Measurements from ENCODE around the gene GNG2. TPM values are rescaled to one million over a fixed set of nuclear protein-coding genes. Genes with fewer than 3 reads are reported as not detected.

GNG2 gene
- total RNA-seq, 2 donors from 2014 or later: 6.2 to 6.6 TPM

GRCh38 chr14:51867741-51868140 is 7.3 kb downstream of the GNG2 start:
- intact Hi-C loops (cut with DNase I): no loop called here
- no peak overlapping the region for H3K27ac ChIP-seq
- H3K4me1 ChIP-seq: no peaks in the 10 kb centered on the region
- H3K9me3 ChIP-seq: no peaks in the 10 kb centered on the region
- H3K27me3 ChIP-seq: no peaks in the 10 kb centered on the region
- no peaks in the 10 kb centered on the region for H3K36me3 ChIP-seq (replicated peaks in 1 of 2; ENCODE audit: insufficient read depth in 1 of 2, low read depth in 2 of 2)
- 72 to 75% methylated on average over 2 of the region's 2 CpGs for WGBS, 2 donors
- TF ChIP-seq POLR2A (IDR thresholded peaks at IDR 0.05): no peak
- no peak for DNase-seq
- no peak overlapping the region for H3K4me3 ChIP-seq
- ATAC-seq: no peak

- Histone ChIP-seq H3K27me3 (no peaks in the 10 kb centered on the region), H3K36me3 (replicated peaks in 1 of 2; ENCODE audit: insufficient read depth in 1 of 2, low read depth in 2 of 2) (no peaks in the 10 kb centered on the region), H3K4me3 (no peak overlapping the region), H3K27ac (no peak overlapping the region), H3K4me1 (no peaks in the 10 kb centered on the region), H3K9me3 (no peaks in the 10 kb centered on the region)
- intact Hi-C loops (cut with DNase I): no loop called here
- ATAC-seq (no peak), DNase-seq (no peak)
- 91 to 93% methylated on average over 2 of the region's 2 CpGs for WGBS, 2 donors
- no peak for TF ChIP-seq CTCF (IDR thresholded peaks at IDR 0.05)
- no peak for TF ChIP-seq POLR2A (IDR thresholded peaks at IDR 0.05)
Measured at GRCh38 chr14:51868405-51868804, 8.0 kb downstream of the GNG2 start.

- Histone ChIP-seq H3K4me1 (no peaks in the 10 kb centered on the region), H3K36me3 (replicated peaks in 1 of 2; ENCODE audit: insufficient read depth in 1 of 2, low read depth in 2 of 2) (no peaks in the 10 kb centered on the region), H3K27ac (no peak overlapping the region), H3K27me3 (no peaks in the 10 kb centered on the region), H3K4me3 (no peak overlapping the region), H3K9me3 (no peaks in the 10 kb centered on the region)
- 83 to 88% methylated on average over 9 of the region's 9 CpGs for WGBS, 2 donors
- TF ChIP-seq POLR2A (IDR thresholded peaks at IDR 0.05) (no peak), CTCF (IDR thresholded peaks at IDR 0.05) (no peak)
- intact Hi-C loops (cut with DNase I): no loop called here
- no peak for ATAC-seq
- DNase-seq: no peak
Measured at GRCh38 chr14:51869411-51870100, 9.1 kb downstream of the GNG2 start.

GRCh38 chr14:51870606-51871005 is 10.2 kb downstream of the GNG2 start:
- no peak overlapping the region for H3K4me3 ChIP-seq
- H3K9me3 ChIP-seq: no peaks in the 10 kb centered on the region
- WGBS, 2 donors: 84 to 93% methylated on average over 2 of the region's 2 CpGs
- H3K36me3 ChIP-seq (replicated peaks in 1 of 2; ENCODE audit: insufficient read depth in 1 of 2, low read depth in 2 of 2): no peaks in the 10 kb centered on the region
- no peaks in the 10 kb centered on the region for H3K4me1 ChIP-seq
- DNase-seq (no peak), ATAC-seq (no peak)
- intact Hi-C loops (cut with DNase I): no loop called here
- H3K27me3 ChIP-seq: no peaks in the 10 kb centered on the region
- no peak for TF ChIP-seq POLR2A (IDR thresholded peaks at IDR 0.05)
- TF ChIP-seq CTCF (IDR thresholded peaks at IDR 0.05): no peak
- no peak overlapping the region for H3K27ac ChIP-seq

- H3K9me3 ChIP-seq: no peaks in the 10 kb centered on the region
- DNase-seq (no peak), ATAC-seq (no peak)
- intact Hi-C loops (cut with DNase I): no loop called here
- no peaks in the 10 kb centered on the region for H3K4me1 ChIP-seq
- WGBS, 2 donors: 42 to 51% methylated on average over 2 of the region's 2 CpGs
- H3K27ac ChIP-seq: no peak overlapping the region
- H3K36me3 ChIP-seq (replicated peaks in 1 of 2; ENCODE audit: insufficient read depth in 1 of 2, low read depth in 2 of 2): no peaks in the 10 kb centered on the region
- H3K27me3 ChIP-seq: no peaks in the 10 kb centered on the region
- no peak overlapping the region for H3K4me3 ChIP-seq
- TF ChIP-seq POLR2A (IDR thresholded peaks at IDR 0.05) (no peak), CTCF (IDR thresholded peaks at IDR 0.05) (no peak)
Measured at GRCh38 chr14:51871846-51872245, 11.4 kb downstream of the GNG2 start.

Measured in body of pancreas (tissue), 4 donors.